ENCODE data around the gene GDPD5. TPM values are rescaled to one million over a fixed set of nuclear protein-coding genes. Genes with fewer than 3 reads are reported as not detected.

Gene GDPD5
- total and polyA plus RNA-seq, 2 donors (not counting 3 experiments of a cell fraction or from before 2014, with no cell fraction given) = 60.2 to 79.2 TPM

GRCh38 chr11:75430714-75431532, 94.8 kb downstream of the GDPD5 start:
- no peaks in the 10 kb centered on the region for H3K9me3 ChIP-seq (replicated peaks; ENCODE audit: control insufficient read depth, insufficient read depth, low read length)
- H3K27me3 ChIP-seq (ENCODE audit: control insufficient read depth in 2 of 2, insufficient read depth in 2 of 2, low read length in 2 of 2) = peaks cover 26 to 29% of the 10 kb centered on the region in 2 experiments
- dilution Hi-C loops (cut with MboI; ENCODE audit: extremely low pct_ligation_motif_present, low sequenced_read_pairs) (no loop called here), intact Hi-C loops (cut with micrococcal nuclease) (no loop called here)
- no peak overlapping the region for H3K27ac ChIP-seq (ENCODE audit: insufficient read depth, low read depth, low read length)
- CTCF ChIA-PET = interaction anchor here (1.5 to 1.9 kb wide), 4 partner anchors 23 to 42 kb away, joined by 6 to 12 read pairs (median 7); no protein-coding TSS in a partner anchor
- H4K20me1 ChIP-seq (replicated peaks; ENCODE audit: control insufficient read depth, extremely low read depth, insufficient read depth, low read length) = no peaks in the 10 kb centered on the region
- H3K9me1 ChIP-seq (replicated peaks; ENCODE audit: control insufficient read depth, extremely low read depth, insufficient read depth, low read length) = no peaks in the 10 kb centered on the region
- POLR2A ChIA-PET = no interaction called here
- FAIRE-seq (peak; percentile 40), DNase-seq (ENCODE audit: low read depth, low spot score) (peak; percentile 24)
- TF ChIP-seq MYC (IDR thresholded peaks at IDR 0.05; ENCODE audit: low read depth, low read length) (no peak), EZH2 (IDR thresholded peaks at IDR 0.05; ENCODE audit: borderline replicate concordance, low read depth, low read length, severe bottlenecking) (peak; percentile 79)
- H3K4me3 ChIP-seq (replicated peaks in 1 of 3; ENCODE audit: insufficient read depth in 1 of 3, low read depth in 1 of 3, low read length in 3 of 3) = peak overlapping the region in 1 of 3 experiments; percentile 4
- BruUV-seq (replicated peaks) = no TSS peak
- H3K4me2 ChIP-seq (ENCODE audit: insufficient read depth, low read length) = peak overlapping the region; percentile 8
- no peaks in the 10 kb centered on the region for H3K79me2 ChIP-seq (ENCODE audit: control insufficient read depth, insufficient read depth, low read length)
- H3K9ac ChIP-seq (replicated peaks; ENCODE audit: extremely low read depth, insufficient read depth, low read length) = no peak overlapping the region
- peaks cover 9% of the 10 kb centered on the region for H3K4me1 ChIP-seq (ENCODE audit: control insufficient read depth, extremely low read depth, insufficient read depth, low read length)
- H3K36me3 ChIP-seq (ENCODE audit: control insufficient read depth in 2 of 2, extremely low read depth in 1 of 2, insufficient read depth in 2 of 2, low read length in 2 of 2) = peaks cover 0 to 11% of the 10 kb centered on the region in 2 experiments
- H2AFZ ChIP-seq (ENCODE audit: low read depth, low read length) = peak overlapping the region; percentile 19

- peaks cover 26 to 29% of the 10 kb centered on the region in 2 experiments for H3K27me3 ChIP-seq (ENCODE audit: control insufficient read depth in 2 of 2, insufficient read depth in 2 of 2, low read length in 2 of 2)
- peak overlapping the region; percentile 28 for H2AFZ ChIP-seq (ENCODE audit: low read depth, low read length)
- peak overlapping the region; percentile 8 for H3K4me2 ChIP-seq (ENCODE audit: insufficient read depth, low read length)
- no peaks in the 10 kb centered on the region for H3K9me1 ChIP-seq (replicated peaks; ENCODE audit: control insufficient read depth, extremely low read depth, insufficient read depth, low read length)
- H3K4me3 ChIP-seq (replicated peaks in 1 of 3; ENCODE audit: insufficient read depth in 1 of 3, low read depth in 1 of 3, low read length in 3 of 3) = peak overlapping the region in 1 of 3 experiments; percentile 4
- peaks cover 0 to 3% of the 10 kb centered on the region in 2 experiments for H3K36me3 ChIP-seq (ENCODE audit: control insufficient read depth in 2 of 2, extremely low read depth in 1 of 2, insufficient read depth in 2 of 2, low read length in 2 of 2)
- DNase-seq (ENCODE audit: low read depth, low spot score) = peak; percentile 64
- intact Hi-C loops (cut with micrococcal nuclease) = loop anchor here (5.0 kb wide), 1 partner anchor 43 kb away; no protein-coding TSS in a partner anchor
- no TSS peak for BruUV-seq (replicated peaks)
- H4K20me1 ChIP-seq (replicated peaks; ENCODE audit: control insufficient read depth, extremely low read depth, insufficient read depth, low read length) = no peaks in the 10 kb centered on the region
- FAIRE-seq = peak; percentile 37
- no peaks in the 10 kb centered on the region for H3K79me2 ChIP-seq (ENCODE audit: control insufficient read depth, insufficient read depth, low read length)
- ChIA-PET POLR2A (no interaction called here), CTCF (interaction anchor here (1.1 to 1.6 kb wide), 3 partner anchors 22 to 104 kb away, joined by 3 to 7 read pairs (median 7); no protein-coding TSS in a partner anchor)
- H3K9ac ChIP-seq (replicated peaks; ENCODE audit: extremely low read depth, insufficient read depth, low read length) = no peak overlapping the region
- dilution Hi-C loops (cut with MboI; ENCODE audit: extremely low pct_ligation_motif_present, low sequenced_read_pairs) = no loop called here
- peaks cover 9% of the 10 kb centered on the region for H3K4me1 ChIP-seq (ENCODE audit: control insufficient read depth, extremely low read depth, insufficient read depth, low read length)
- no peak overlapping the region for H3K27ac ChIP-seq (ENCODE audit: insufficient read depth, low read depth, low read length)
- no peaks in the 10 kb centered on the region for H3K9me3 ChIP-seq (replicated peaks; ENCODE audit: control insufficient read depth, insufficient read depth, low read length)
- TF ChIP-seq JUN (IDR thresholded peaks at IDR 0.05; ENCODE audit: borderline replicate concordance, insufficient read depth, insufficient read length, low read depth) (no peak), MYC (IDR thresholded peaks at IDR 0.05; ENCODE audit: low read depth, low read length) (peak; percentile 16), EZH2 (IDR thresholded peaks at IDR 0.05; ENCODE audit: borderline replicate concordance, low read depth, low read length, severe bottlenecking) (peak; percentile 92), GATA2 (IDR thresholded peaks at IDR 0.05; ENCODE audit: insufficient read depth, insufficient read length, low read depth, low read length) (no peak), CTCF (IDR thresholded peaks at IDR 0.05; ENCODE audit: extremely low read depth in 1 of 2, insufficient read depth in 1 of 2, low read depth in 1 of 2, low read length in 2 of 2) (no peak)
These were observed 95.6 kb downstream of the GDPD5 start for GRCh38 chr11:75429902-75430713.

All from endothelial cell of umbilical vein (primary cell).